ENCODE results near the gene MOCOS.
"Not testable (repeated sequence)": the region's sequence is repeated elsewhere in the genome, so short reads cannot be mapped to it uniquely, and the experiment has no call there.

Gene MOCOS, protein sequence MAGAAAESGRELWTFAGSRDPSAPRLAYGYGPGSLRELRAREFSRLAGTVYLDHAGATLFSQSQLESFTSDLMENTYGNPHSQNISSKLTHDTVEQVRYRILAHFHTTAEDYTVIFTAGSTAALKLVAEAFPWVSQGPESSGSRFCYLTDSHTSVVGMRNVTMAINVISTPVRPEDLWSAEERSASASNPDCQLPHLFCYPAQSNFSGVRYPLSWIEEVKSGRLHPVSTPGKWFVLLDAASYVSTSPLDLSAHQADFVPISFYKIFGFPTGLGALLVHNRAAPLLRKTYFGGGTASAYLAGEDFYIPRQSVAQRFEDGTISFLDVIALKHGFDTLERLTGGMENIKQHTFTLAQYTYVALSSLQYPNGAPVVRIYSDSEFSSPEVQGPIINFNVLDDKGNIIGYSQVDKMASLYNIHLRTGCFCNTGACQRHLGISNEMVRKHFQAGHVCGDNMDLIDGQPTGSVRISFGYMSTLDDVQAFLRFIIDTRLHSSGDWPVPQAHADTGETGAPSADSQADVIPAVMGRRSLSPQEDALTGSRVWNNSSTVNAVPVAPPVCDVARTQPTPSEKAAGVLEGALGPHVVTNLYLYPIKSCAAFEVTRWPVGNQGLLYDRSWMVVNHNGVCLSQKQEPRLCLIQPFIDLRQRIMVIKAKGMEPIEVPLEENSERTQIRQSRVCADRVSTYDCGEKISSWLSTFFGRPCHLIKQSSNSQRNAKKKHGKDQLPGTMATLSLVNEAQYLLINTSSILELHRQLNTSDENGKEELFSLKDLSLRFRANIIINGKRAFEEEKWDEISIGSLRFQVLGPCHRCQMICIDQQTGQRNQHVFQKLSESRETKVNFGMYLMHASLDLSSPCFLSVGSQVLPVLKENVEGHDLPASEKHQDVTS

DNA sequence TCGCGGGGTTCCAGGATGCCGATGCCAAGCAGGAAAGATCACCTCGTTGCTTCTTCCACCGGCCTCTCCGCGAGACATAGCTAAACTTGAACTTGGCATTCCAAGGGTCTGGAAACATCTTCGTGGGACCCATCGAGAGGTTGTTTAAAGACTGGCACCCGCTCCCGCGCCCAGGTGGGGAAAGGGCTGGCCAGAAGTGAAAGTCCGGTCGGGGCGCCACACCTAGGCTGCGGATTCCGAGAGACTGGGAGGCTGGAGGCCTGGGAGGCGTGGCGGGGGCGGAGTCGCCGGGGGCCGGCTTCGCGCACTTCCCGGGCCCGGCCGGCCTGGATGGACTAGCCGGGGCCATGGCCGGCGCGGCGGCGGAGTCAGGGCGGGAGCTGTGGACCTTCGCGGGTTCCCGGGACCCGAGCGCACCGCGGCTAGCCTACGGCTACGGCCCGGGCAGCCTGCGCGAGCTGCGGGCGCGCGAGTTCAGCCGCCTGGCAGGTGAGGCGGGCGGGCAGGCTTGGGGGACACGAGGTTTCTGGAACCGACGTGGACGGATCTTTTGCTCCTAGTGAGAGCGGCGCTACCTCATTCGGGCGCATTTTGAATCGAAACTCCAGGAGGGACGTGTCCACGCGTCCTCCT, at the start of gene MOCOS:
Gene MOCOS (plus strand): TSS at position 305 of the 633 bp plus-strand sequence. CDS start 43 bp downstream, at position 348.
- DNase-seq = peak; percentile 38

DNA sequence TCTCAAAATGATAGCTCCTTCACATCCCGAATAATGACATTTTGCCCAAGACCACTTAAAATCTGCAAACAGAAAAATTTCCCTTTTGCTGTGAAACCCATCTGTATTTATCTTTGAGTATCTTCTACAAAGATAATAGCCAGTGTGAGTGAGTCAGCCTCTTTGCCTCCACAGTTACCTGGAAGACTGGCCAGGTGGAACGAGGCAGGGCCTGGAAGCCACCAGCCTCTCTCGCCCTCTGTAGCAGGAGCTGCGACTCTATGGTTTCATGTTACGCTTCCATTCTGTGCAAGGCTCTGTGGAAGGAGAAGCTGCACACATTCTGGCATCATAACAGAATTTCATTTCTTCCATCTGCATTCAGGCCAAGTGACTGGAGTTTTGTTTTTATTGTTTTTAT, 48.1 kb upstream of the MOCOS start:
- no peak for DNase-seq

DNA sequence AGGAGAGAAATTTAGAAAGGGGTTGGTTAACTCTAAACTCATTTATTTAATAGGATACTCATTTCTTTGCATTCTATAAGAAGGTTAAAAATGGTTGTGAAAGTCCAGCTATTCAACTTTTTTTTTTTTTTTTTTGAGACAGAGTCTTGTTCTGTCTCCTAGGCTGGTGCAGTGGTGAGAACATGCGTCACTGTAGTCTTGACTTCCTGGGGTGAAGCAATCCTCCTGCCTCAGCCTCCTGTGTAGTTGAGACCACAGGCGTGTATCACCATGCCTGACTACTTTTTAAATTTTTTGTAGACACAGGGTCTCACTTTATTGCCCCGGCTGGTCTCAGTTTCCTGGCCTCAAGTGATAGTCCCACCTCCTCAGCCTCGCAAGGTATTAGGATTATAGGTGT, 45.7 kb upstream of the MOCOS start:
- DNase-seq = no peak

DNA sequence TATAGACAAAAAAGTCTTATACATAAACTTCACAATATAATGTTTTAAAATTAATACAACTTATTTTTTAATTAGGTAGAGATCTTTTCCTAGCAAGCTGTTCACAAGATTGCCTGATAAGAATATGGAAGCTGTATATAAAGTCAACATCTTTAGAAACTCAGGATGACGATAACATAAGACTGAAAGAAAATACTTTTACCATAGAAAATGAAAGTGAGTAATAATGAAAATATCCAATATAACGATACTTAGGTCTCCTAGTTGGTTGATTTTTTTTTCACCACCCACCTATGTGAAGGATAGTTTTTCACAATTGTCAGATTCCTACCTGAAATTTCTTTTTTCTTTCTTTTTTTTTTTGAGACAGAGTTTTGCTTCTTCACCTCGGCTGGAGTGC, 44.5 kb upstream of the MOCOS start:
- DNase-seq = no peak

GRCh38 chr18:36143391-36143790, 43.9 kb upstream of the MOCOS start:
- DNase-seq = no peak

- DNase-seq = no peak
These were observed 37.6 kb upstream of the MOCOS start for GRCh38 chr18:36149514-36150289.

GRCh38 chr18:36152781-36153180, 34.5 kb upstream of the MOCOS start:
- peak; percentile 13 for DNase-seq

GRCh38 chr18:36153203-36153602, 34.1 kb upstream of the MOCOS start:
- DNase-seq = peak; percentile 94

GRCh38 chr18:36153771-36154170, 33.5 kb upstream of the MOCOS start:
- DNase-seq = no peak

GRCh38 chr18:36155851-36156757, 31.2 kb upstream of the MOCOS start:
- DNase-seq = peak; percentile 29

- peak; percentile 40 for DNase-seq
These were observed 29.9 kb upstream of the MOCOS start for GRCh38 chr18:36157441-36157840.

- DNase-seq = peak; percentile 75
These were observed 28.9 kb upstream of the MOCOS start for GRCh38 chr18:36158266-36158867.

GRCh38 chr18:36160959-36161371, 26.3 kb upstream of the MOCOS start:
- no peak for DNase-seq

DNA sequence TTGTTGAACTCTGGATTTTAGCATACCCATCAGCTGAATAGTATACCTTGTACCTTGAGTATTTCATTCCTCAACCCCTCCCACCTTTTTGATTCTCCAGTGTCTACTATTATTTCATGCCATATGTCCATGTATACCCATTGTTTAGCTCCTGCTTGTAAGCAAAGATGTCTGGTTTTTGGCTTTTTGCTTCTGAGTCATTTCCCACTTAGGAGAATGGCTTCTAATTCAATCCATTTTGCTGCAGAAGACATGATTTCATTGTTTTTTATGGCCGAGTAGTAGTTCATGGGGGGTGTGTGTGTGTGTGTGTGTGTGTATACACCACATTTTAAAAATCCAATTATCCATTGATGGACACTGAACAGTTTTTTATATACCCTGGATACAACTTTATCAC, 24.3 kb upstream of the MOCOS start:
- DNase-seq = no peak

GRCh38 chr18:36167692-36168218, 19.5 kb upstream of the MOCOS start:
- no peak for DNase-seq

- not testable (repeated sequence) for DNase-seq
These were observed 19.0 kb upstream of the MOCOS start for GRCh38 chr18:36168296-36168695.

- no peak for DNase-seq
These were observed 17.4 kb upstream of the MOCOS start for GRCh38 chr18:36169938-36170337.

DNA sequence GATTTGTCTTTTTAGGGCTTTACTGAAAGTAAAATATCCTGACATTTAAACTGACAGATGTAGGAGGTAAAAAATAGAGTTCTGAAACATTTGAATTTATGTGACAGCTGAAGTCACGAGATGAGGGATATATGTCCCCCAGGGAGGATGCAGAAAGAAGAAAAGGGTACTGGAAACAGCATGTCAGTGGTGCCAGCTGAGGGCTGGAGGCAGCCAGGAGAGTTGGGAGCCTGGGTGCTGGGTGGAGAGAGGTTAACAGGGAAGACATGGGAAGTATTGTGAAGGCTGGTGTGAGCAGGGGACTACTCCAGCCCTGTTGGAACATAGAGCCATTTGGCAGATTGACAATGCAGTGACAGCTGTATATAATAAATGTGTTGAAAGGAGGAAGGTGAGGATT, 11.8 kb upstream of the MOCOS start:
- no peak for DNase-seq

GRCh38 chr18:36176177-36176584, 11.1 kb upstream of the MOCOS start:
- no peak for DNase-seq

- DNase-seq = peak; percentile 50
These were observed 10.6 kb upstream of the MOCOS start for GRCh38 chr18:36176711-36177110.

DNA sequence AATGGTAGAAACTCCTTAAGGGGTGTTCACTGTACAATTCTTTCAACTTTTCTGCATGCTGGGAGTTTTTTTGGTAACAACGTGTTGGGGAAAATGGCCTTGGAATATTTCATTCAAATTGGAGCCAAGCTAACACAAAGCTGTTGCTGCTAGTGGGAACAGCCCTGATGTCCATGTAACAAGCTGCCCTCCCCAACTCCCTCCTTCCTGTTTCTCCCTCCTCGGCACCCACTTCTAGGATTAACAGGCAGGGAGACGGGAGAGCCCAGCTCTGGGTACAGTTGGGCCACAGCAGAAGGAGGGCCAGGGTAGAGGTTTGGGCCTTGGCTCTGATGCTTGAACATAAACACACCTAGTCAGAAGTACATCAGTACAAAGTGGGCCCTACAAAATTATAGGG, 9.4 kb upstream of the MOCOS start:
- DNase-seq = no peak

Measured in fibroblast of skin of right quadriceps (primary cell).